IMR-90 (cell line): ENCODE measurements around the gene CCDC88C. TPM values are rescaled to one million over a fixed set of nuclear protein-coding genes. Genes with fewer than 3 reads are reported as not detected.

Experiments
- ATAC-seq: fragments of 200-7000 bp; cut with Tn5 transposase; 2 replicates; pipeline ENCODE4 v1.9.1; 2020; ENCODE audit warnings: low read depth, mild to moderate bottlenecking, moderate library complexity
- BruUV-seq: library from RNA; stranded (reverse); fragments of 400-500 nt; replicated peaks from 2 replicates; lab custom pipeline; 2021; lab: Mats Ljungman, UMichigan
- CTCF ChIA-PET: fragments of 300-600 bp; formaldehyde crosslinking; extraction: SDS; loops from one replicate; lab custom pipeline; 2021; ENCODE audit warnings: antibody characterized with exemption; lab: Yijun Ruan, JAX
- POLR2A ChIA-PET: fragments of 300-600 bp; sonication (Branson Sonifier 250); formaldehyde crosslinking; loops from one replicate; lab custom pipeline; 2022; ENCODE audit warnings: antibody characterized with exemption; ENCODE audit not compliant: unreplicated experiment; lab: Charles Lee
- DNase-seq: peaks from one replicate; pipeline ENCODE4 v3.0.0; 2013
- H2AFZ ChIP-seq: replicated peaks from 2 replicates; pipeline ENCODE3; 2013; ENCODE audit warnings: low read length, mild to moderate bottlenecking; ENCODE audit not compliant: poor library complexity
- H2AK5ac ChIP-seq: 2 replicates; pipeline ENCODE4 v1.6.1; 2013; ENCODE audit warnings: low read depth, low read length, inconsistent platforms
- H2AK9ac ChIP-seq: replicated peaks from 2 replicates; pipeline ENCODE3; 2013; ENCODE audit warnings: mild to moderate bottlenecking, low read depth, low read length, moderate library complexity; ENCODE audit not compliant: poor library complexity
- H2BK120ac ChIP-seq: 2 replicates; pipeline ENCODE4 v1.6.1; 2013; ENCODE audit warnings: low read depth, low read length, inconsistent platforms
- H2BK15ac ChIP-seq: 3 replicates; pipeline ENCODE4 v1.6.1; 2013; ENCODE audit warnings: low read depth, low read length, inconsistent platforms
- H2BK20ac ChIP-seq: 2 replicates; pipeline ENCODE4 v1.6.1; 2013; ENCODE audit warnings: low read depth, mild to moderate bottlenecking, inconsistent platforms, low read length, moderate library complexity
- H2BK5ac ChIP-seq: 2 replicates; pipeline ENCODE4 v1.6.1; 2013; ENCODE audit warnings: mild to moderate bottlenecking, low read depth, low read length, inconsistent platforms; ENCODE audit not compliant: poor library complexity, severe bottlenecking
- H3K14ac ChIP-seq: replicated peaks from 2 replicates; pipeline ENCODE4 v1.6.1; 2013; ENCODE audit warnings: low read depth, low read length, inconsistent platforms
- H3K18ac ChIP-seq: 2 replicates; pipeline ENCODE4 v1.6.1; 2013; ENCODE audit warnings: low read depth, low read length, control low read depth
- H3K23ac ChIP-seq: 2 replicates; pipeline ENCODE4 v1.6.1; 2013; ENCODE audit warnings: low read depth, low read length, inconsistent platforms
- H3K27ac ChIP-seq: 2 replicates; pipeline ENCODE4 v1.5.1; 2013; ENCODE audit warnings: mild to moderate bottlenecking, control low read depth, low read length; ENCODE audit not compliant: insufficient read depth
- H3K27me3 ChIP-seq: 2 replicates; pipeline ENCODE4 v1.6.1; 2013; ENCODE audit warnings: low read length; ENCODE audit not compliant: control insufficient read depth, insufficient read depth
- H3K36me3 ChIP-seq: 2 replicates; pipeline ENCODE4 v1.6.1; 2013; ENCODE audit warnings: low read length, mixed read lengths; ENCODE audit not compliant: control insufficient read depth, insufficient read depth
- H3K4ac ChIP-seq: 2 replicates; pipeline ENCODE4 v1.6.1; 2013; ENCODE audit warnings: low read depth, low read length, inconsistent platforms
- H3K4me1 ChIP-seq: 2 replicates; pipeline ENCODE4 v1.6.1; 2013; ENCODE audit warnings: low read length, mixed read lengths; ENCODE audit not compliant: control insufficient read depth, insufficient read depth
- H3K4me2 ChIP-seq: 2 replicates; pipeline ENCODE4 v1.6.1; 2013; ENCODE audit warnings: low read depth, mild to moderate bottlenecking, control low read depth, low read length, moderate library complexity
- H3K4me3 ChIP-seq: 2 replicates; pipeline ENCODE4 v1.5.1; 2013; ENCODE audit warnings: low read depth, mild to moderate bottlenecking, control low read depth, low read length, moderate library complexity; ENCODE audit not compliant: insufficient read depth
- H3K56ac ChIP-seq: 2 replicates; pipeline ENCODE4 v1.6.1; 2013; ENCODE audit warnings: low read length, inconsistent platforms; ENCODE audit not compliant: insufficient read depth; ENCODE audit errors: extremely low read depth
- H3K79me1 ChIP-seq, 2 experiments: 2 replicates each; pipeline ENCODE4 v1.6.1; 2013; ENCODE audit warnings: low read length in 2 of 2, inconsistent platforms in 1 of 2, low read depth in 1 of 2
- H3K9ac ChIP-seq: 2 replicates; pipeline ENCODE4 v1.6.1; 2013; ENCODE audit warnings: low read depth, low read length, control low read depth
- H3K9me1 ChIP-seq: 2 replicates; pipeline ENCODE4 v1.6.1; 2013; ENCODE audit warnings: low read length, inconsistent platforms; ENCODE audit not compliant: insufficient read depth
- H3K9me3 ChIP-seq: 2 replicates; pipeline ENCODE4 v1.6.1; 2013; ENCODE audit warnings: low read length; ENCODE audit not compliant: control insufficient read depth, insufficient read depth
- H4K20me1 ChIP-seq: 2 replicates; pipeline ENCODE4 v1.6.1; 2013; ENCODE audit warnings: low read length, inconsistent platforms; ENCODE audit not compliant: insufficient read depth
- H4K5ac ChIP-seq: 2 replicates; pipeline ENCODE4 v1.6.1; 2013; ENCODE audit warnings: mild to moderate bottlenecking, low read depth, low read length, control low read depth
- H4K8ac ChIP-seq, 2 experiments: 2 replicates each; pipeline ENCODE4 v1.6.1; 2013; ENCODE audit warnings: low read depth in 2 of 2, low read length in 2 of 2, control low read depth in 1 of 2, inconsistent platforms in 1 of 2
- H4K91ac ChIP-seq: 2 replicates; pipeline ENCODE4 v1.6.1; 2013; ENCODE audit warnings: low read depth, low read length, inconsistent platforms; ENCODE audit not compliant: insufficient read depth
- BHLHE40 ChIP-seq: fragments of 150-350 bp; IDR thresholded peaks from 2 replicates; pipeline ENCODE4 v1.6.1; 2016; ENCODE audit warnings: mild to moderate bottlenecking, low read depth, low read length
- CEBPB ChIP-seq: IDR thresholded peaks from 2 replicates; pipeline ENCODE4 v1.6.1; 2012; ENCODE audit warnings: low read depth, low read length, improper control_type of control experiment
- CHD1 ChIP-seq: IDR thresholded peaks from 2 replicates; pipeline ENCODE4 v1.6.1; 2012; ENCODE audit warnings: low read depth, low read length, improper control_type of control experiment
- FOS ChIP-seq: fragments of 150-350 bp; IDR thresholded peaks from 2 replicates; pipeline ENCODE4 v1.6.1; 2016; ENCODE audit warnings: low read depth, low read length
- MAFK ChIP-seq: IDR thresholded peaks from 2 replicates; pipeline ENCODE4 v1.6.1; 2012; ENCODE audit warnings: low read depth, low read length, improper control_type of control experiment
- MAZ ChIP-seq: IDR thresholded peaks from 2 replicates; pipeline ENCODE4 v1.6.1; 2012; ENCODE audit warnings: low read depth, mild to moderate bottlenecking, low read length, improper control_type of control experiment, moderate library complexity, borderline replicate concordance
- MXI1 ChIP-seq: IDR thresholded peaks from 2 replicates; pipeline ENCODE4 v1.6.1; 2012; ENCODE audit warnings: low read depth, mild to moderate bottlenecking, low read length, moderate library complexity, borderline replicate concordance
- NFE2L2 ChIP-seq: fragments of 150-350 bp; IDR thresholded peaks from 2 replicates; pipeline ENCODE4 v1.6.1; 2016; ENCODE audit warnings: low read depth, mild to moderate bottlenecking, low read length
- RAD21 ChIP-seq: IDR thresholded peaks from 2 replicates; pipeline ENCODE4 v1.6.1; 2012; ENCODE audit warnings: low read length, improper control_type of control experiment
- RCOR1 ChIP-seq: IDR thresholded peaks from 2 replicates; pipeline ENCODE4 v1.6.1; 2012; ENCODE audit warnings: mild to moderate bottlenecking, low read length, improper control_type of control experiment; ENCODE audit not compliant: insufficient replicate concordance
- RFX5 ChIP-seq: IDR thresholded peaks from 2 replicates; pipeline ENCODE4 v1.8.0; 2012; ENCODE audit warnings: low read depth, mild to moderate bottlenecking, low read length, moderate library complexity
- SMC3 ChIP-seq: fragments of 150-350 bp; IDR thresholded peaks from 2 replicates; pipeline ENCODE4 v1.6.1; 2016; ENCODE audit warnings: low read depth, mild to moderate bottlenecking, antibody characterized with exemption, low read length, moderate library complexity
- USF2 ChIP-seq: fragments of 150-350 bp; IDR thresholded peaks from 2 replicates; pipeline ENCODE4 v1.6.1; 2017; ENCODE audit warnings: mild to moderate bottlenecking, antibody characterized with exemption, low read length, low read depth
- WGBS, 2 experiments: methylation state at CpG; one replicate each; pipeline versions ENCODE4 v1.1.5 to v1.1.7; 2013; ENCODE audit warnings: missing lambda C conversion rate in 2 of 2; ENCODE audit not compliant: insufficient read length in 1 of 2; ENCODE audit errors: extremely low coverage in 2 of 2; 5-methylcytosine and 5-hydroxymethylcytosine counted together
- dilution Hi-C: fragments of 300-500 bp; cut with HindIII; formaldehyde crosslinking; loops from one replicate; pipeline ENCODE4 v1.14.3; 2018; ENCODE audit warnings: low sequenced_read_pairs; ENCODE audit not compliant: unreplicated experiment
- in situ Hi-C: fragments of 300-500 bp; cut with MboI; formaldehyde crosslinking; loops from 3 replicates; pipeline ENCODE4 v1.14.3; 2019; ENCODE audit warnings: low sequenced_read_pairs, inconsistent platforms, mixed read lengths
- intact Hi-C: fragments of 100-400 bp; cut with micrococcal nuclease; formaldehyde crosslinking; loops from 2 replicates; pipeline ENCODE4 v1.10.0; 2022
- polyA plus RNA-seq, 3 experiments: library from polyadenylated mRNA; depleted of rRNA; stranded (reverse); fragments of >200 nt; gene quantifications; 2 replicates each; pipeline ENCODE4 v1.2.3, GENCODE V29; 2012; ENCODE audit warnings: low replicate concordance in 1 of 3
- total RNA-seq: library from RNA; depleted of rRNA; stranded (reverse); fragments of >200 nt; gene quantifications from 2 replicates; pipeline ENCODE4 v1.2.3, GENCODE V29; 2012
- TF ChIP-seq, protein P1 (sequence below): fragments of 150-350 bp; IDR thresholded peaks from 2 replicates; pipeline ENCODE4 v1.6.1; 2016; ENCODE audit warnings: low read depth, mild to moderate bottlenecking, low read length, moderate library complexity, borderline replicate concordance

Gene CCDC88C
- total and polyA plus RNA-seq, 2 of the 4 experiments (the other 2 are of a cell fraction), result 0.17 to 0.18 TPM

- H3K4me1 ChIP-seq, result peaks cover 3% of the 10 kb centered on the region
- no peak for ATAC-seq
- BruUV-seq, result no TSS peak
These were observed 183.5 kb downstream of the CCDC88C start for GRCh38 chr14:91233936-91234790.

More at GRCh38 chr14:91233936-91234790, 183.5 kb downstream of the CCDC88C start:
- Histone ChIP-seq H3K14ac (no peak overlapping the region), H3K9me1 (peaks cover 9% of the 10 kb centered on the region), H3K4me2 (no peak overlapping the region), H4K20me1 (no peaks in the 10 kb centered on the region), H2BK15ac (no peak overlapping the region), H3K18ac (no peak overlapping the region), H3K4ac (no peak overlapping the region), H2BK120ac (no peak overlapping the region), H3K9me3 (peaks cover 2% of the 10 kb centered on the region; the same call in 1 of the 2 replicates), H3K4me3 (no peak overlapping the region), H3K79me1 (peaks cover 0 to 4% of the 10 kb centered on the region in 2 experiments; a peak in 1 of 4 replicates), H3K36me3 (no peaks in the 10 kb centered on the region), H3K27me3 (no peaks in the 10 kb centered on the region), H3K27ac (no peak overlapping the region), H2BK20ac (no peak overlapping the region), H4K8ac (no peak overlapping the region), H3K23ac (no peak overlapping the region), H4K5ac (no peak overlapping the region), H2BK5ac (no peak overlapping the region), H2AK5ac (no peak overlapping the region; the same call in 1 of the 2 replicates), H4K91ac (no peak overlapping the region), H2AFZ (no peak overlapping the region), H3K56ac (no peak overlapping the region), H3K9ac (no peak overlapping the region), H2AK9ac (no peak overlapping the region)
- DNase-seq, result no peak
- POLR2A ChIA-PET, result no interaction called here
- dilution Hi-C loops (no loop called here), in situ Hi-C loops (no loop called here), intact Hi-C loops (no loop called here)
- TF ChIP-seq SMC3 (no peak), MAFK (no peak), USF2 (no peak), RCOR1 (no peak), CEBPB (no peak), RAD21 (no peak), MXI1 (no peak), BHLHE40 (no peak), FOS (no peak), RFX5 (no peak), MAZ (no peak), CHD1 (no peak), NFE2L2 (no peak)
- TF ChIP-seq, protein P1, sequence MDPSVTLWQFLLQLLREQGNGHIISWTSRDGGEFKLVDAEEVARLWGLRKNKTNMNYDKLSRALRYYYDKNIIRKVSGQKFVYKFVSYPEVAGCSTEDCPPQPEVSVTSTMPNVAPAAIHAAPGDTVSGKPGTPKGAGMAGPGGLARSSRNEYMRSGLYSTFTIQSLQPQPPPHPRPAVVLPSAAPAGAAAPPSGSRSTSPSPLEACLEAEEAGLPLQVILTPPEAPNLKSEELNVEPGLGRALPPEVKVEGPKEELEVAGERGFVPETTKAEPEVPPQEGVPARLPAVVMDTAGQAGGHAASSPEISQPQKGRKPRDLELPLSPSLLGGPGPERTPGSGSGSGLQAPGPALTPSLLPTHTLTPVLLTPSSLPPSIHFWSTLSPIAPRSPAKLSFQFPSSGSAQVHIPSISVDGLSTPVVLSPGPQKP, result no peak
- CTCF ChIA-PET, result interaction anchor here (1.2 kb wide), 1 partner anchor 23 kb away, joined by 3 read pairs; no protein-coding TSS in a partner anchor
- 96% methylated on average over 51 of the region's 63 CpGs; no CpG with 5 or more reads in 1 of the 2 experiments for WGBS, 2 experiments
